DND-41 (cell line): ENCODE results near the gene PPP3CB.

ENCODE experiments used
- EZH2 ChIP-seq: IDR thresholded peaks from 3 replicates; pipeline ENCODE4 v1.6.1; 2012; ENCODE audit warnings: borderline replicate concordance, low read depth, mild to moderate bottlenecking, moderate library complexity, low read length, inconsistent platforms; ENCODE audit not compliant: severe bottlenecking
- TF ChIP-seq, protein P1 (sequence below): IDR thresholded peaks from 2 replicates; pipeline ENCODE4 v1.5.1; 2012; ENCODE audit warnings: borderline replicate concordance, low read length, moderate library complexity, mild to moderate bottlenecking; ENCODE audit not compliant: poor library complexity, severe bottlenecking; ENCODE audit errors: extremely low read depth

DNA sequence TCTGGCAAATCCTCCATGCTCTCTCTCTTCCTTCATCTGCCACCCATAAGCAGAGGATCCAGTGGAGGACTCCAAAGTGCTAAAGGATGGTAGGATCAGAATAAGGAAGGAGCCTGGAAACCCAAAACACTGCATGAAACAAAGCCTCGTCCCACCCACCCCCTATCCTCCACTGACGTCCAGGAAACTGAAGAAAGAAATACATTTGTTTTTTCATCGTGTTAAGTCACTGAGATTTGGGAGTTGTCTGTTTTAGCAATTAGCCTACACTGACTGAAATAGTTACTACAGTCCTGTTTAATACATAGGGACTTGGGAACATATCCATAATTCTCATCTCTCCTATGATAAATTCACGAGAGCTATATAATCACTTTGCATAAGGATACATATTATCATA, 96.8 kb downstream of the PPP3CB start:
- TF ChIP-seq, protein P1, sequence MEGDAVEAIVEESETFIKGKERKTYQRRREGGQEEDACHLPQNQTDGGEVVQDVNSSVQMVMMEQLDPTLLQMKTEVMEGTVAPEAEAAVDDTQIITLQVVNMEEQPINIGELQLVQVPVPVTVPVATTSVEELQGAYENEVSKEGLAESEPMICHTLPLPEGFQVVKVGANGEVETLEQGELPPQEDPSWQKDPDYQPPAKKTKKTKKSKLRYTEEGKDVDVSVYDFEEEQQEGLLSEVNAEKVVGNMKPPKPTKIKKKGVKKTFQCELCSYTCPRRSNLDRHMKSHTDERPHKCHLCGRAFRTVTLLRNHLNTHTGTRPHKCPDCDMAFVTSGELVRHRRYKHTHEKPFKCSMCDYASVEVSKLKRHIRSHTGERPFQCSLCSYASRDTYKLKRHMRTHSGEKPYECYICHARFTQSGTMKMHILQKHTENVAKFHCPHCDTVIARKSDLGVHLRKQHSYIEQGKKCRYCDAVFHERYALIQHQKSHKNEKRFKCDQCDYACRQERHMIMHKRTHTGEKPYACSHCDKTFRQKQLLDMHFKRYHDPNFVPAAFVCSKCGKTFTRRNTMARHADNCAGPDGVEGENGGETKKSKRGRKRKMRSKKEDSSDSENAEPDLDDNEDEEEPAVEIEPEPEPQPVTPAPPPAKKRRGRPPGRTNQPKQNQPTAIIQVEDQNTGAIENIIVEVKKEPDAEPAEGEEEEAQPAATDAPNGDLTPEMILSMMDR = no peak
- TF ChIP-seq EZH2 = no peak
